T-helper 2 cell (primary cell): Measurements from ENCODE around the gene BPIFB3.
"Not testable (repeated sequence)": the region's sequence is repeated elsewhere in the genome, so short reads cannot be mapped to it uniquely, and the experiment has no call there.

Source experiments
- DNase-seq, 5 experiments: peaks; one replicate each; pipeline versions ENCODE4 v3.0.0 to v3.0.0-alpha.2; 2012 to 2022

Gene BPIFB3

DNA sequence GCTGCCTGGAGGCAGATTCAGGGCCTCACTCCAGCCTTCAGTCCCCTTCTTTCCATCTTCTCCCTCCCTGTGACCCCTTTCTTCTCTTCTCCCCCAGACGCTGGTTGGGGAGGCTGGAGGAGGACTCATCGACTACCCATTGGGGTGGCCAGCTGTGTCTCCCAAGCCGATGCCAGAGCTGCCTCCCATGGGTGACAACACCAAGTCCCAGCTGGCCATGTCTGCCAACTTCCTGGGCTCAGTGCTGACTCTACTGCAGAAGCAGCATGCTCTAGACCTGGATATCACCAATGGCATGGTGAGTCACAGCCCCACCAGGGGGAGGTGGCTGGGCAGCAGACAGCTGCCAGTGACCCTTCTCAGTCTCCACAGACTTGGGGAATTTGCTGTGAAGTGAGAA is 38.7 kb downstream of the BPIFB3 start:
- DNase-seq = no peak

- no peak for DNase-seq
These were observed 39.4 kb downstream of the BPIFB3 start for GRCh38 chr20:33093074-33093473.

DNA sequence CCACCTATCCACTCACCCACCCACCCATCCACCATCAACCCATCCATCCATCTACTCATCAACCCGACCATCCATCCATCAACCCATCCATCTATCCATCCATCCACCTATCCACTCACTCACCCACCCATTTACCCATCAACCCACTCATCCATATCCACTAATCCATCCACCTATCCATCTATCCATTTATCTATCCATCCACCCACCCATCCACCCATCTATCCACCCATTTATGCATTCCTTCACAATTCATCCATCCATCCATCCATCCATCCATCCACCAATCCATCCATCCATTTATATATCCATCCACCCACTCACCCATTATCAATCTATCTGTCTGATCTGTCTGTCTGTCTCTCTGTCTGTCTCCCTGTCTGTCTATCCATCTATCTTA is 39.9 kb downstream of the BPIFB3 start:
- no peak for DNase-seq

- no peak for DNase-seq
These were observed 41.5 kb downstream of the BPIFB3 start for GRCh38 chr20:33095249-33095648.

DNA sequence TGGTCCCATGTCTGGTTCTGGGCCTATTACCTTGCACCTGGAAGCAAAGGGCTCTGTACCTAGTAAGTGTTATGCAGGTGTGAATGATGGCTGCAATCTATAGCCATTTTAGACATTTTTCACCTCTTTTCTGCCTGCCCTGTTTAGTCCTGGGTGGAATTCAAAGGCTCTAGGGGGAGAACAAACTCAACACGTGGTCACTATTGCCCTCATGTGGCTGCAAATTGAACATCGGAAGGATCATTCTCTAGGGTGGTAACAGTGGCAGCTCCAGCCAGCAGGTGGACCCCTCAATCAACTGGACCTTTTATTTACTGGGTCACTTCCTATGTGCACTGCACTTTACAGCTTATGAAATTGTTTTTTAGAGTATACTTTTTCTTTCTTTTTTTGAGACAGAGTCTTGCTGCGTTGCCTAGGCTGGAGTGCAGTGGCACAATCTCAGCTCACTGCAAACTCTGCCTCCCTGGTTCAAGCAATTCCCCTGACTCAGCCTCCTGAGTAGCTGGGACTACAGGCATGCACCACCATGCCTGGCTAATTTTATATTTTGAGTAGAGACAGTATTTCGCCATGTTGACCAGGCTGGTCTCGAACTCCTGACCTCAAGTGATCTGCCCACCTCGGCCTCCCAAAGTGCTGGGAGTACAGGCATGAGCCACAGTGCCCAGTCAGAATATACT is 42.3 kb downstream of the BPIFB3 start:
- peak in 1 of 5 experiments; percentile 51 for DNase-seq

GRCh38 chr20:33097001-33097400 is 43.3 kb downstream of the BPIFB3 start:
- DNase-seq = no peak

GRCh38 chr20:33099843-33100538 is 46.3 kb downstream of the BPIFB3 start:
- DNase-seq = no peak

DNA sequence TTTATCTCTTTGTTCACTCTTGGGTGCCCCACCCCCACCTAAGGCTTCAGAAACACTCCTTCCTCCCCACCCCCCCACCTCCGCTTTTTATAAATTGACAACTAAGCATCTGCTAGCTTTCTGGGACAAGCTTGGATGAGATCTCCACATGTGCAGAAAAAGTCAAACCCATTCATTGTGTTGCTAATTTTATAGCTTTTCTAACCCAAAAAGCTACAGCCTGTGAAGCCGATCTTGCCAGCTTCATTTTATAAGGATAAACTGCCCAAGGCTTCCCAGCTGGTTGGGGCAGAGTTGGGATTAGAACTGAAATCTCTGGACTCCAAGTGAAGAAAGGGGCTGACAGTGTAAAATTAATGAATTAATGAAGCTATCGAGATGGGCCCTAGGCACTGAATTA is 49.9 kb downstream of the BPIFB3 start:
- no peak for DNase-seq

DNA sequence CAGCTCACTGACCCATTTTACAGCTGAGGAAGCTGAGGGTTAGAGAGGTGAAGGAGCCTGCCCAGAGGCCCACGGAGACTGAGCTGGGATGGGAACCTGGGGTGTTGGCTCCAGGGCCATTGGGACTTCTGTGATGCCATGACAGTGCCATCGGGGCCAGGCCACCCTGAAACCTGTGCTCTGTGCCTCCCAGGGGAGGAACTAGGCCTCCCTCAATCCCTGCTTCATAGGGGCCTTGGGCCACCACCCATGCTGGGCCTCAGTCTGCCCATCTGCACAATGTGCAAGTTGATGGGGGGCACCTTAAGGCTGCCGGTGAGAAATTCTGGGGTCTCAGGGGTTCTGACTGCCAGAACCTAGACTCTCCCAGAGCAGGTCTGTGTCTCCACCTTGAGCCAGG is 50.6 kb downstream of the BPIFB3 start:
- DNase-seq = no peak

DNA sequence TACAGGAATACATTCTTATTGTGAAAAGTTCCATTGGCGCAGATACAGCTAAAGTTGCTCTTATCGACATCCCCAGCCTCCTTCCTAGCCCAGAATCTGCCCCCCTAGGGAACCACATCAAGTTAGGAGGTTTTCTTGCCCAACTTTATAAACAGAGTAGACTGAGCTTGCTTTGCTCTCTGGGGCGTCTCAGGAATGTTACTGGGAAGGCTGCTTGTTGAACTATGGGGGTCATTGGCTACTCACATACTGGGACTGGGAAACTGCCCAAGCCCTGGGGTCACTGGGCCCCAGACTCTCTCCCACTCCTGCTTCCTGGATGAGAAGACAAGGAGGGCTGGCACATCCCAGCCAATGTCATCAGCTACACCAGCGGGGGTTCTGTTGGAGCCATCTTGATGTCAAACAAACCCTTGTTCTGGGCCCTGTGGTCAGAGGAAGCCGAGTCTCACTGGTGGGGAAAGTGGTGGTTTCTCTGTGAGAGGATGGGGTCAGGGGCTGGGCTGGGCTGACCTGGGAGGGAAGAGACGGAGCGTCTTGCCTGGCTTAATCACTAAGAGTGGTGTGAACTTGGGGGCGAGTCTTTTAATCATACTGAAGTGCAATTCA is 51.7 kb downstream of the BPIFB3 start:
- DNase-seq = no peak

DNA sequence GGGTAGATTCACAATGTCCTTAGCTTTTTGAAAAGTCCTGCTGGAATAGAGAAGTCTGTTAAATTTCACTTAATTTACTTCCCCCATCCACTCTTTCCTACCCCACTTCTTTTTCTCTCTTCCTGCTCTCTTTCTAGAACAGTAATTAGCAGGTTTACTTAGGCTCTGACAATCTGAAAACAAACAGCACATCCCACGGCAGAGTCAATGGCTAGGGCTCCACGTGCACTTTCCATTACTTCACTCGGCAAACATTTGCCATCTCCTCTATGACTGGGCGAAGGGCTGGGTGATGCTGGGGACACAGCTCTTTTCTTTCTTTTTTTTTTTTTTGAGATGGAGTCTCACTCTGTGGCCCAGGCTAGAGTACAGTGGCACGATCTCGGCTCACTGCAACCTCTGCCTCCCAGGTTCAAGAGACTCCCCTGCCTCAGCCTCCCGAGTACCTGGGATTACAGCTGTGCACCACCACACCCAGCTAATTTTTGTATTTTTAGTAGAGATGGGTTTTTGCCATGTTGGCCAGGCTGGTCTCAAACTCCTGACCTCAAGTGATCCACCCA is 52.4 kb downstream of the BPIFB3 start:
- DNase-seq = not testable (repeated sequence)

DNA sequence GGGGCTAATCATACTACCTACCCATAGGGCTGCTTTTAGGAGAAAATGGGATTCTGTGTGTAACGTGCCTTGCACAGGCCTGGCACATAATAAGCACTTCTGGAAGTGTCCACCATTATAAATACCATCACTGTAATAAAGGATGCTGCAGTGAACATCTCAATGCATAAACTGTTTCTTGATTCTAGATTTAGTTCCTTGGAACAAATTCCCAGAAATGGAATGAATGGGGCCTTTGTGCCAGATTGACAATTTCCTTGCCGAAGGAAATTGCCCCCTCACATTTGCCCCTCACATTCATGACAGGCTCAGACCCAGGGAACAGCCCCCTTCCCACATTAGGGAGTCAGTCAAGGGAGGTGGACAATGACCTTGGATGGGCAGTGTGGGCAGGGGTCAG is 55.0 kb downstream of the BPIFB3 start:
- no peak for DNase-seq

DNA sequence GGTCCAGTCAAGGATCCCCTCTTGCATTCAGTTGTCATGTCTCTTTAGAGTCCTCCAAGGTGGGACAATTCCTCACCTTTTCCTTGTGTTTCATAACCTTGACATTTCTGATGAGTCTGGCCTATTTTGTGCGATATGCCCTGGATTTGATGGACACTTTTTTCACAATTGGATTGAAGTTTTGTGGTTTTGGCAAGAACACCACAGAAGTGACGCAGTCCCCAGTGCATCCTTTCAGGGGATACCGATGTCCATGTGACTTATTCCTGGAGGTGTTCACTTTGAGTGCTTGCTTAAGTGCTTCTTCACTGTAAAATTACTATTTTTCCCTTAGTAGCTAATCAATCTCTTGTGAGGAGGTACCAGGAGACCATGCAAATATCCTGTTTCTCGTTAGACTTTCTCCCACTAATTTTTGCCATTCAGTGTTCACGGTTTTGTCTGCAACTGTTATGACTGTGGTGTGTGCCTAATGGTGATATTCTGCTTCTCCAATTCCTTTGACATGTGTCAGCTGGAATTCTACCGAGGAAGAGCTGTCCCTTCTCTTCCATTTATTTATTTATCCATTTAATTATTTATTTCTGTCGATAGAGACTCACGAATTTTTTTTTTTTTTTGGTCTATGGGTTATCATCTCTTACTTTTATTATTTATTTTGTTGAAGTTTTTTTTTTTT is 56.6 kb downstream of the BPIFB3 start:
- no peak for DNase-seq

DNA sequence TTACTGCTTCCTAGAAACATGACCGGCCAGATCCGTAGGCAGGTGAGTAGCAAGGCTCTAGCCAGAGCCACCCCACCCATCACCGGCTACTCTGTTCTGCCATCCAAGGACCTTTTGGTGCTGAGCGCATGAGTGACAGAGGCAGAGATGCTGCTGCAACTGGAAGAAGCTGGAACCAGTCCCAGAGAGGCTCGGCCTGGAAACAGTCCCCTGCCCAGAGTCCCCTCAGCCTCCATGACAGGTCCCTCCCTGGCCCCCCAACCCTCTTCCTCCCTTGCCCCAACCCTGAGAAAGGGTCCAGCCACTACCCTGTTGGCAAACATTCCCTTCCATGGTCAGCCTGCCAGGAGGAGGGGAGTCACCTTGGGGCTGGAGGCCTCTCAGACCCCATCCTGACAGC is 57.6 kb downstream of the BPIFB3 start:
- DNase-seq = no peak

- DNase-seq = no peak
These were observed 59.1 kb downstream of the BPIFB3 start for GRCh38 chr20:33112547-33113386.

- no peak for DNase-seq
These were observed 59.7 kb downstream of the BPIFB3 start for GRCh38 chr20:33113387-33113908.

DNA sequence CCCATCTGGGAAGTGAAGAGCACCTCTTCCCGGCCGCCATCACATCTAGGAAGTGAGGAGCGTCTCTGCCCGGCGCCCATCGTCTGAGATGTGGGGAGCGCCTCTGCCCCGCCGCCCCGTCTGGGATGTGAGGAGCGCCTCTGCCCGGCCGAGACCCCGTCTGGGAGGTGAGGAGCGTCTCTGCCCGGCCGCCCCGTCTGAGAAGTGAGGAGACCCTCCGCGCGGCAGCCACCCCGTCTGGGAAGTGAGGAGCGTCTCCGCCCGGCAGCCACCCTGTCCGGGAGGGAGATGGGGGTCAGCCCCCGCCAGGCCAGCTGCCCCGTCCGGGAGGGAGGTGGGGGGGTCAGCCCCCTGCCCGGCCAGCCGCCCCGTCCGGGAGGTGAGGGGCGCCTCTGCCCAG is 61.8 kb downstream of the BPIFB3 start:
- not testable (repeated sequence) for DNase-seq

- no peak for DNase-seq
These were observed 66.3 kb downstream of the BPIFB3 start for GRCh38 chr20:33119725-33120720.

DNA sequence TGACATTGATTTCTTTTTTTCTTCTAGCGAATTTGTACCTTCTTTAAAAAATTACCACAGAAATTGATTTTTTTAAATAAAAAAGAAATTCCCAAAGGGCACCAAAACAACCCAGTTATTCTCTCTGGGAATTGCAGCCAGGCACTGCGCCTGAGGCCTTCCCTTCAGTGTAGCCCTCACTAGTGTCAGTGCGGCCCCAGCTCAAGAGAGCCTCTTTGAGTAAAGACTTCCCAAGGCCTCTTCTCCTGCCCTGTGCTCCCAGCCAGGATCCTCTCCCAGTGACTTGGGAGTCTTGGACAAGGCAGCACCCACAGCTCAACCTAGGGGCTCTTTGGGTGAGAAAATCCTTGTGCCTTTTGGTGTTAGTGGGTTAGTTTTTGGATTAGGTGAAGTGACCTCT is 67.2 kb downstream of the BPIFB3 start:
- no peak for DNase-seq

- DNase-seq = not testable (repeated sequence)
These were observed 68.6 kb downstream of the BPIFB3 start for GRCh38 chr20:33122297-33122696.
